HepG2 (cell line): ENCODE data around the gene SLC22A23. TPM values are rescaled to one million over a fixed set of nuclear protein-coding genes. Genes with fewer than 3 reads are reported as not detected.

Experiments
- GATAD2A ChIP-seq: IDR thresholded peaks from 2 replicates; pipeline ENCODE4 v1.6.1; 2016
- MTA1 ChIP-seq: sonication (generic); formaldehyde crosslinking; IDR thresholded peaks from 2 replicates; pipeline ENCODE4 v1.4.0; 2020; ENCODE audit warnings: missing genetic modification reagents, mild to moderate bottlenecking, borderline replicate concordance
- NCOR1 ChIP-seq: fragments of 200-600 bp; sonication (generic); IDR thresholded peaks from 2 replicates; pipeline ENCODE4 v1.7.0; 2017; ENCODE audit warnings: antibody characterized with exemption, low read length, borderline replicate concordance
- POLR2AphosphoS2 ChIP-seq: IDR thresholded peaks from 2 replicates; pipeline ENCODE4 v1.6.1; 2011; ENCODE audit warnings: low read depth, low read length, improper control_type of control experiment
- RBFOX2 ChIP-seq: fragments of 200-400 bp; formaldehyde crosslinking; IDR thresholded peaks from 2 replicates; pipeline ENCODE4 v1.6.1; 2017; ENCODE audit warnings: low read depth, mild to moderate bottlenecking, low read length
- RCOR2 ChIP-seq: IDR thresholded peaks from 2 replicates; pipeline ENCODE4 v1.6.1; 2016; ENCODE audit warnings: missing biosample characterization, missing genetic modification reagents
- RELA ChIP-seq: sonication (generic); formaldehyde crosslinking; IDR thresholded peaks from 2 replicates; pipeline ENCODE4 v1.4.0; 2020; ENCODE audit warnings: missing genetic modification reagents
- SIN3B ChIP-seq: fragments of 150-350 bp; IDR thresholded peaks from 2 replicates; pipeline ENCODE4 v1.6.1; 2014; ENCODE audit warnings: low read length
- SOX5 ChIP-seq: IDR thresholded peaks from 2 replicates; pipeline ENCODE4 v1.6.1; 2016; ENCODE audit warnings: borderline replicate concordance
- TAF1 ChIP-seq: sonication (generic); formaldehyde crosslinking; IDR thresholded peaks from 2 replicates; pipeline ENCODE4 v1.4.0; 2020; ENCODE audit warnings: missing genetic modification reagents
- ZBTB7B ChIP-seq: sonication (generic); formaldehyde crosslinking; IDR thresholded peaks from 2 replicates; pipeline ENCODE4 v1.4.0; 2020; ENCODE audit warnings: missing genetic modification reagents
- ZNF17 ChIP-seq: sonication (generic); formaldehyde crosslinking; IDR thresholded peaks from 2 replicates; pipeline ENCODE4 v1.5.0; 2020; ENCODE audit warnings: mild to moderate bottlenecking, missing genetic modification reagents
- ZNF558 ChIP-seq: sonication (generic); formaldehyde crosslinking; IDR thresholded peaks from 2 replicates; pipeline ENCODE4 v1.9.0; 2022; ENCODE audit warnings: mild to moderate bottlenecking, missing genetic modification reagents, borderline replicate concordance
- ZNF788 ChIP-seq: sonication (generic); formaldehyde crosslinking; IDR thresholded peaks from 2 replicates; pipeline ENCODE4 v1.5.0; 2020; ENCODE audit warnings: mild to moderate bottlenecking, missing genetic modification reagents, borderline replicate concordance
- polyA plus RNA-seq, 8 experiments: library from polyadenylated mRNA; depleted of rRNA in 3 of 8; stranded (reverse) in 7 of 8; unstranded in 1 of 8; fragments of >200 nt; fragmentation: Illumina TruSeq in 4 of 8; extraction: Trizol in 4 of 8; gene quantifications; 2 replicates each; pipeline versions ENCODE4 v1.2.1 to v1.2.3, GENCODE V29; 2011 to 2016; ENCODE audit warnings: low read depth in 4 of 8, missing spikeins in 1 of 8, mixed read lengths in 1 of 8; ENCODE audit not compliant: insufficient read depth in 1 of 8
- total RNA-seq, 5 experiments: library from RNA; depleted of rRNA; stranded (reverse); fragments of >200 nt; fragmentation: Illumina TruSeq; extraction: Trizol; gene quantifications; 2 replicates each; pipeline ENCODE4 v1.2.3, GENCODE V29; 2016; ENCODE audit warnings: low read depth in 1 of 5
- TF ChIP-seq, protein P1 (sequence below): sonication (generic); formaldehyde crosslinking; IDR thresholded peaks from 2 replicates; pipeline ENCODE4 v1.8.1; 2023; ENCODE audit warnings: missing genetic modification reagents, mild to moderate bottlenecking, borderline replicate concordance
- TF ChIP-seq, protein P2 (sequence below): sonication (generic); formaldehyde crosslinking; IDR thresholded peaks from 2 replicates; pipeline ENCODE4 v1.4.0; 2020; ENCODE audit warnings: missing genetic modification reagents
- TF ChIP-seq, protein P3 (sequence below): sonication (generic); formaldehyde crosslinking; IDR thresholded peaks from 2 replicates; pipeline ENCODE4 v1.5.1; 2020; ENCODE audit warnings: missing genetic modification reagents, mild to moderate bottlenecking, borderline replicate concordance
- TF ChIP-seq, protein P4 (sequence below): fragments of 450-650 bp; IDR thresholded peaks from 2 replicates; pipeline ENCODE4 v1.6.1; 2017
- TF ChIP-seq, protein P5 (sequence below): sonication (generic); formaldehyde crosslinking; IDR thresholded peaks from 2 replicates; pipeline ENCODE4 v1.5.1; 2020; ENCODE audit warnings: missing genetic modification reagents, mild to moderate bottlenecking, borderline replicate concordance
- TF ChIP-seq, protein P6 (sequence below): sonication (generic); formaldehyde crosslinking; IDR thresholded peaks from 2 replicates; pipeline ENCODE4 v1.9.0; 2022; ENCODE audit warnings: missing genetic modification reagents, mild to moderate bottlenecking, borderline replicate concordance
- TF ChIP-seq, protein P7 (sequence below): sonication (generic); formaldehyde crosslinking; IDR thresholded peaks from 2 replicates; pipeline ENCODE4 v1.5.0; 2020; ENCODE audit warnings: mild to moderate bottlenecking, missing genetic modification reagents, moderate library complexity

The SLC22A23 gene
- total and polyA plus RNA-seq, 2 of the 13 experiments (the other 11 are each of a cell fraction or from before 2014, with no cell fraction given): 11.8 to 17.5 TPM

DNA sequence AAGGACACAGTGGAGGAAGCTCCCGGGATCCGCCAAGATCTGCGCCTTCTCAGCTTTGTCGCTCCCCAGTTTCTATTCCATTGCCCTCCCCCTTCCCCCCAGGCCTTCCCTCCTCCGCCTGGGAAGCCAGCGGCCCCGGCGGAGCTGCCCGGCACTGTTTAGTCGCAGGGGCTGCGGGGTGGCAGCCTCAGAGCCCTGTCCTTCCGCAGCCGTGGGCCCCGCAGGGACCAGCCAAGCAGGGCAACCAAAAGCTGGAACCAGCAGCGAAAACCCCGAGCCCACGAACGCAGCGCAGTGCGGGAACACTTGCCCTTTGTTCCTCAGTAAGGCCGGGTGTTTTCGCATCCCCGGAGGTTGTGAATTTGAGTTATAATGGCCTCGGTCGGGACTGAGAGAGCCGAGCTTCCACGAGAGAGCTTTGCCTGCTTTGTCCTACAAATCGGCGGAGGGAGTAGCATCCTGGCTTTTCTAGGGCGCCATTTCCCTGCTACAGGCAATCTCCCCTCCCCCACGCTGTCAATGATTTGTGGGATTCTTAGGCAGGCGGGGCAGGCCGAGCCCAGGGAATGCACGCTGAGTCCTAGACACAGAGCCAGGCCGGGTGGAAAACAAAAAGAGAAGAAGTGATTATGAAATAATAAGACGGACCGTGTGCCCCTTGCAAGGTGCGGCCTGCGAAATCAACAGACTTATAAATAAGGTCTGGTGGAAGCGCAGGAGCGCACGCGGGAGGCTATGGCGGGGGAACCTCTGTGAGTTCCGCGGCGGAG, 225.4 kb downstream of the SLC22A23 start (continued):
- TF ChIP-seq TAF1 (CRISPR knock-in tag) (peak; percentile 69), GATAD2A (CRISPR knock-in tag) (peak; percentile 79), ZNF788 (CRISPR knock-in tag) (peak; percentile 82; the same call in 1 of the 2 replicates), NCOR1 (peak; percentile 56; the same call in 1 of the 2 replicates), SIN3B (no peak), RCOR2 (CRISPR knock-in tag) (peak; percentile 44; the same call in 1 of the 2 replicates), ZNF558 (CRISPR knock-in tag) (no peak), RELA (CRISPR knock-in tag) (no peak), POLR2AphosphoS2 (no peak), SOX5 (CRISPR knock-in tag) (peak; percentile 46; the same call in 1 of the 2 replicates), MTA1 (CRISPR knock-in tag) (peak; percentile 80), ZBTB7B (CRISPR knock-in tag) (no peak; the same call in 1 of the 2 replicates), ZNF17 (CRISPR knock-in tag) (no peak), RBFOX2 (peak; percentile 49)
- TF ChIP-seq, protein P1, sequence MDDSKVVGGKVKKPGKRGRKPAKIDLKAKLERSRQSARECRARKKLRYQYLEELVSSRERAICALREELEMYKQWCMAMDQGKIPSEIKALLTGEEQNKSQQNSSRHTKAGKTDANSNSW (CRISPR knock-in tag): no peak; the same call in 1 of the 2 replicates
- TF ChIP-seq, protein P2, sequence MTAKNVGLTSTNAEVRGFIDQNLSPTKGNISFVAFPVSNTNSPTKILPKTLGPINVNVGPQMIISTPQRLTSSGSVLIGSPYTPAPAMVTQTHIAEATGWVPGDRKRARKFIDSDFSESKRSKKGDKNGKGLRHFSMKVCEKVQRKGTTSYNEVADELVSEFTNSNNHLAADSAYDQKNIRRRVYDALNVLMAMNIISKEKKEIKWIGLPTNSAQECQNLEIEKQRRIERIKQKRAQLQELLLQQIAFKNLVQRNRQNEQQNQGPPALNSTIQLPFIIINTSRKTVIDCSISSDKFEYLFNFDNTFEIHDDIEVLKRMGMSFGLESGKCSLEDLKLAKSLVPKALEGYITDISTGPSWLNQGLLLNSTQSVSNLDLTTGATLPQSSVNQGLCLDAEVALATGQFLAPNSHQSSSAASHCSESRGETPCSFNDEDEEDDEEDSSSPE (CRISPR knock-in tag): peak; percentile 42; the same call in 1 of the 2 replicates
- TF ChIP-seq, protein P3, sequence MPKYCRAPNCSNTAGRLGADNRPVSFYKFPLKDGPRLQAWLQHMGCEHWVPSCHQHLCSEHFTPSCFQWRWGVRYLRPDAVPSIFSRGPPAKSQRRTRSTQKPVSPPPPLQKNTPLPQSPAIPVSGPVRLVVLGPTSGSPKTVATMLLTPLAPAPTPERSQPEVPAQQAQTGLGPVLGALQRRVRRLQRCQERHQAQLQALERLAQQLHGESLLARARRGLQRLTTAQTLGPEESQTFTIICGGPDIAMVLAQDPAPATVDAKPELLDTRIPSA (CRISPR knock-in tag): no peak
- TF ChIP-seq, protein P4, sequence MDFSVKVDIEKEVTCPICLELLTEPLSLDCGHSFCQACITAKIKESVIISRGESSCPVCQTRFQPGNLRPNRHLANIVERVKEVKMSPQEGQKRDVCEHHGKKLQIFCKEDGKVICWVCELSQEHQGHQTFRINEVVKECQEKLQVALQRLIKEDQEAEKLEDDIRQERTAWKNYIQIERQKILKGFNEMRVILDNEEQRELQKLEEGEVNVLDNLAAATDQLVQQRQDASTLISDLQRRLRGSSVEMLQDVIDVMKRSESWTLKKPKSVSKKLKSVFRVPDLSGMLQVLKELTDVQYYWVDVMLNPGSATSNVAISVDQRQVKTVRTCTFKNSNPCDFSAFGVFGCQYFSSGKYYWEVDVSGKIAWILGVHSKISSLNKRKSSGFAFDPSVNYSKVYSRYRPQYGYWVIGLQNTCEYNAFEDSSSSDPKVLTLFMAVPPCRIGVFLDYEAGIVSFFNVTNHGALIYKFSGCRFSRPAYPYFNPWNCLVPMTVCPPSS: no peak
- TF ChIP-seq, protein P5, sequence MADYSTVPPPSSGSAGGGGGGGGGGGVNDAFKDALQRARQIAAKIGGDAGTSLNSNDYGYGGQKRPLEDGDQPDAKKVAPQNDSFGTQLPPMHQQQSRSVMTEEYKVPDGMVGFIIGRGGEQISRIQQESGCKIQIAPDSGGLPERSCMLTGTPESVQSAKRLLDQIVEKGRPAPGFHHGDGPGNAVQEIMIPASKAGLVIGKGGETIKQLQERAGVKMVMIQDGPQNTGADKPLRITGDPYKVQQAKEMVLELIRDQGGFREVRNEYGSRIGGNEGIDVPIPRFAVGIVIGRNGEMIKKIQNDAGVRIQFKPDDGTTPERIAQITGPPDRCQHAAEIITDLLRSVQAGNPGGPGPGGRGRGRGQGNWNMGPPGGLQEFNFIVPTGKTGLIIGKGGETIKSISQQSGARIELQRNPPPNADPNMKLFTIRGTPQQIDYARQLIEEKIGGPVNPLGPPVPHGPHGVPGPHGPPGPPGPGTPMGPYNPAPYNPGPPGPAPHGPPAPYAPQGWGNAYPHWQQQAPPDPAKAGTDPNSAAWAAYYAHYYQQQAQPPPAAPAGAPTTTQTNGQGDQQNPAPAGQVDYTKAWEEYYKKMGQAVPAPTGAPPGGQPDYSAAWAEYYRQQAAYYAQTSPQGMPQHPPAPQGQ: no peak
- TF ChIP-seq, protein P6, sequence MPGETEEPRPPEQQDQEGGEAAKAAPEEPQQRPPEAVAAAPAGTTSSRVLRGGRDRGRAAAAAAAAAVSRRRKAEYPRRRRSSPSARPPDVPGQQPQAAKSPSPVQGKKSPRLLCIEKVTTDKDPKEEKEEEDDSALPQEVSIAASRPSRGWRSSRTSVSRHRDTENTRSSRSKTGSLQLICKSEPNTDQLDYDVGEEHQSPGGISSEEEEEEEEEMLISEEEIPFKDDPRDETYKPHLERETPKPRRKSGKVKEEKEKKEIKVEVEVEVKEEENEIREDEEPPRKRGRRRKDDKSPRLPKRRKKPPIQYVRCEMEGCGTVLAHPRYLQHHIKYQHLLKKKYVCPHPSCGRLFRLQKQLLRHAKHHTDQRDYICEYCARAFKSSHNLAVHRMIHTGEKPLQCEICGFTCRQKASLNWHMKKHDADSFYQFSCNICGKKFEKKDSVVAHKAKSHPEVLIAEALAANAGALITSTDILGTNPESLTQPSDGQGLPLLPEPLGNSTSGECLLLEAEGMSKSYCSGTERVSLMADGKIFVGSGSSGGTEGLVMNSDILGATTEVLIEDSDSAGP (CRISPR knock-in tag): peak; percentile 81; the same call in 1 of the 2 replicates
- TF ChIP-seq, protein P7, sequence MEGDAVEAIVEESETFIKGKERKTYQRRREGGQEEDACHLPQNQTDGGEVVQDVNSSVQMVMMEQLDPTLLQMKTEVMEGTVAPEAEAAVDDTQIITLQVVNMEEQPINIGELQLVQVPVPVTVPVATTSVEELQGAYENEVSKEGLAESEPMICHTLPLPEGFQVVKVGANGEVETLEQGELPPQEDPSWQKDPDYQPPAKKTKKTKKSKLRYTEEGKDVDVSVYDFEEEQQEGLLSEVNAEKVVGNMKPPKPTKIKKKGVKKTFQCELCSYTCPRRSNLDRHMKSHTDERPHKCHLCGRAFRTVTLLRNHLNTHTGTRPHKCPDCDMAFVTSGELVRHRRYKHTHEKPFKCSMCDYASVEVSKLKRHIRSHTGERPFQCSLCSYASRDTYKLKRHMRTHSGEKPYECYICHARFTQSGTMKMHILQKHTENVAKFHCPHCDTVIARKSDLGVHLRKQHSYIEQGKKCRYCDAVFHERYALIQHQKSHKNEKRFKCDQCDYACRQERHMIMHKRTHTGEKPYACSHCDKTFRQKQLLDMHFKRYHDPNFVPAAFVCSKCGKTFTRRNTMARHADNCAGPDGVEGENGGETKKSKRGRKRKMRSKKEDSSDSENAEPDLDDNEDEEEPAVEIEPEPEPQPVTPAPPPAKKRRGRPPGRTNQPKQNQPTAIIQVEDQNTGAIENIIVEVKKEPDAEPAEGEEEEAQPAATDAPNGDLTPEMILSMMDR (CRISPR knock-in tag): no peak
